ENCODE results near the gene SPDL1.

GRCh38 chr5:169566202-169566601, 17.4 kb upstream of the SPDL1 start:
- TF ChIP-seq SIN3A (IDR thresholded peaks at IDR 0.05; ENCODE audit: borderline replicate concordance, insufficient read depth, low read length) (no peak), POLR2AphosphoS5 (IDR thresholded peaks at IDR 0.05; ENCODE audit: low read depth, low read length) (no peak), TAF1 (IDR thresholded peaks at IDR 0.05; ENCODE audit: borderline replicate concordance, insufficient read depth, low read length) (no peak)
